SK-MEL-5 (cell line): ENCODE measurements around the gene TDRD6. TPM values are rescaled to one million over a fixed set of nuclear protein-coding genes. Genes with fewer than 3 reads are reported as not detected.

Experiments
- total RNA-seq: library from RNA; depleted of rRNA; stranded (reverse); fragments of >200 nt; shearing (Covaris generic); gene quantifications from 2 replicates; pipeline ENCODE4 v1.2.3, GENCODE V29; 2014; rRNA removed

The TDRD6 gene
- total RNA-seq, 1 experiment from 2014 or later: 0.05 TPM

Other genes starting within 250 kb of the TDRD6 start
- 0.11 TPM in 1 of 2 replicates, not detected in the other for gene RCAN2, start 196.4 kb upstream of the TDRD6 start, total RNA-seq
- 0.34 and 0.56 TPM in 2 replicates for gene CYP39A1, start 35.1 kb upstream of the TDRD6 start, total RNA-seq
- 2.1 and 6.5 TPM in 2 replicates for gene SLC25A27, start 34.9 kb upstream of the TDRD6 start, total RNA-seq
- gene PLA2G7, start 47.5 kb downstream of the TDRD6 start, total RNA-seq: 0.19 and 0.53 TPM in 2 replicates
- gene ANKRD66, start 59.0 kb downstream of the TDRD6 start, total RNA-seq: not detected in 2 replicates
- gene MEP1A, start 105.5 kb downstream of the TDRD6 start, total RNA-seq: not detected in 2 replicates
- 0.16 and 0.29 TPM in 2 replicates for gene ADGRF5, start 234.1 kb downstream of the TDRD6 start, total RNA-seq